SK-N-SH (cell line): ENCODE data around the gene HAAO. TPM values are rescaled to one million over a fixed set of nuclear protein-coding genes. Genes with fewer than 3 reads are reported as not detected.

ENCODE experiments used
- CTCF ChIA-PET: fragments of 300-600, 350-600 bp; formaldehyde crosslinking; extraction: SDS; loops from one replicate; lab custom pipeline; 2021; lab: Yijun Ruan, JAX
- POLR2A ChIA-PET: fragments of 350-600 bp; sonication (Branson Sonifier 250); formaldehyde crosslinking; extraction: SDS; loops from one replicate; lab custom pipeline; 2020; ENCODE audit warnings: antibody characterized with exemption, inconsistent platforms; lab: Yijun Ruan, JAX
- DNase-seq: peaks from one replicate; pipeline ENCODE4 v3.0.0; 2012
- H2AFZ ChIP-seq: fragments of 200-600 bp; sonication (generic); 2 replicates; pipeline ENCODE4 v1.8.1; 2016; ENCODE audit warnings: antibody characterized with exemption, mild to moderate bottlenecking, low read depth
- H3F3A ChIP-seq: fragments of 200-600 bp; sonication (generic); replicated peaks from 2 replicates; pipeline ENCODE3; 2016; ENCODE audit warnings: antibody characterized with exemption, mild to moderate bottlenecking; ENCODE audit not compliant: insufficient read depth
- H3K27ac ChIP-seq, 2 experiments: fragments of 200-500 bp in 1 of 2; fragments of 200-600 bp in 1 of 2; sonication (Bioruptor generic) in 1 of 2; sonication (generic), shearing (Covaris generic) in 1 of 2; 2 replicates each; pipeline versions ENCODE4 v1.5.1 to v1.6.1; 2014 to 2016; ENCODE audit warnings: low read depth in 2 of 2, inconsistent platforms in 1 of 2, low read length in 1 of 2, mild to moderate bottlenecking in 1 of 2, mixed read lengths in 1 of 2
- H3K27me3 ChIP-seq: fragments of 200-600 bp; sonication (generic), shearing (Covaris generic); 2 replicates; pipeline ENCODE4 v1.6.1; 2016; ENCODE audit warnings: mixed run types; ENCODE audit not compliant: insufficient read depth
- H3K36me3 ChIP-seq, 2 experiments: fragments of 200-500 bp in 1 of 2; fragments of 200-600 bp in 1 of 2; sonication (Bioruptor generic) in 1 of 2; sonication (generic) in 1 of 2; replicated peaks in 1 of 2; 2 replicates each; pipeline versions ENCODE3 to v1.5.1; 2014 to 2016; ENCODE audit warnings: low read length in 1 of 2, mild to moderate bottlenecking in 1 of 2; ENCODE audit not compliant: insufficient read depth in 2 of 2, control insufficient read depth in 1 of 2
- H3K4me1 ChIP-seq, 2 experiments: fragments of 200-500 bp in 1 of 2; fragments of 200-600 bp in 1 of 2; sonication (Bioruptor generic) in 1 of 2; sonication (generic), shearing (Covaris generic) in 1 of 2; 2 replicates each; pipeline versions ENCODE4 v1.5.1 to v1.6.1; 2014 to 2016; ENCODE audit warnings: low read depth in 1 of 2, low read length in 1 of 2, mixed run types in 1 of 2; ENCODE audit not compliant: insufficient read depth in 2 of 2, control insufficient read depth in 1 of 2
- H3K4me2 ChIP-seq: fragments of 200-600 bp; sonication (generic), shearing (Covaris generic); 2 replicates; pipeline ENCODE4 v1.6.1; 2017; ENCODE audit warnings: mixed run types
- H3K4me3 ChIP-seq, 2 experiments: fragments of 200-500 bp in 1 of 2; fragments of 200-600 bp in 1 of 2; sonication (Bioruptor generic) in 1 of 2; sonication (generic), shearing (Covaris generic) in 1 of 2; 2 replicates each; pipeline versions ENCODE4 v1.5.1 to v1.8.1; 2014 to 2016; ENCODE audit warnings: low read depth in 2 of 2, inconsistent platforms in 1 of 2, low read length in 1 of 2, mild to moderate bottlenecking in 1 of 2, mixed read lengths in 1 of 2, moderate library complexity in 1 of 2
- H3K79me2 ChIP-seq: fragments of 200-600 bp; sonication (generic); 2 replicates; pipeline ENCODE4 v1.8.1; 2017; ENCODE audit warnings: mild to moderate bottlenecking; ENCODE audit not compliant: insufficient read depth
- H3K9ac ChIP-seq: fragments of 200-600 bp; sonication (generic); 2 replicates; pipeline ENCODE4 v1.6.1; 2017; ENCODE audit warnings: mixed run types
- H3K9me2 ChIP-seq: fragments of 200-600 bp; sonication (generic); 2 replicates; pipeline ENCODE4 v1.6.1; 2017; ENCODE audit warnings: mixed run types
- H3K9me3 ChIP-seq: fragments of 200-600 bp; sonication (generic); 2 replicates; pipeline ENCODE4 v1.6.1; 2017; ENCODE audit warnings: mixed run types, mild to moderate bottlenecking, moderate library complexity
- H4K20me1 ChIP-seq: fragments of 200-600 bp; sonication (generic); 2 replicates; pipeline ENCODE4 v1.6.1; 2017; ENCODE audit warnings: mild to moderate bottlenecking, mixed run types; ENCODE audit not compliant: insufficient read depth
- FOXM1 ChIP-seq: IDR thresholded peaks from 2 replicates; pipeline ENCODE4 v1.4.0; 2012; ENCODE audit warnings: low read depth, mild to moderate bottlenecking
- GATA2 ChIP-seq: sonication (generic); formaldehyde crosslinking; IDR thresholded peaks from 2 replicates; pipeline ENCODE4 v1.5.0; 2020; ENCODE audit warnings: mild to moderate bottlenecking, missing genetic modification reagents
- JUND ChIP-seq: IDR thresholded peaks from 2 replicates; pipeline ENCODE4 v1.4.0; 2012
- MXI1 ChIP-seq: IDR thresholded peaks from 2 replicates; pipeline ENCODE4 v1.6.1; 2012; ENCODE audit warnings: mild to moderate bottlenecking, low read depth, low read length, improper control_type of control experiment
- NRF1 ChIP-seq: IDR thresholded peaks from 2 replicates; pipeline ENCODE4 v1.6.1; 2012; ENCODE audit warnings: low read depth, mild to moderate bottlenecking, low read length
- RCOR1 ChIP-seq: fragments of 150-350 bp; IDR thresholded peaks from 2 replicates; pipeline ENCODE4 v1.6.1; 2017; ENCODE audit warnings: antibody characterized with exemption, low read length
- TCF12 ChIP-seq: IDR thresholded peaks from 2 replicates; pipeline ENCODE4 v1.4.0; 2012
- TEAD4 ChIP-seq: IDR thresholded peaks from 2 replicates; pipeline ENCODE4 v1.4.0; 2012; ENCODE audit warnings: mild to moderate bottlenecking, borderline replicate concordance; ENCODE audit not compliant: insufficient read depth
- WGBS: methylation state at CpG from one replicate; pipeline ENCODE4 v1.1.6; 2017; ENCODE audit warnings: low lambda C conversion rate; 5-methylcytosine and 5-hydroxymethylcytosine counted together
- polyA plus RNA-seq, 3 experiments: library from polyadenylated mRNA; depleted of rRNA; stranded (reverse); fragments of >200 nt; gene quantifications; 2 replicates each; pipeline ENCODE4 v1.2.3, GENCODE V29; 2012
- TF ChIP-seq, protein P1 (sequence below): fragments of 200-600 bp; sonication (generic); IDR thresholded peaks from 2 replicates; pipeline ENCODE4 v1.6.1; 2017; ENCODE audit warnings: antibody characterized with exemption, mild to moderate bottlenecking, moderate library complexity
- TF ChIP-seq, protein P2 (sequence below): IDR thresholded peaks from 2 replicates; pipeline ENCODE4 v1.4.0; 2012; ENCODE audit warnings: low read depth
- TF ChIP-seq, protein P3 (sequence below): IDR thresholded peaks from 2 replicates; pipeline ENCODE4 v1.6.1; 2012; ENCODE audit warnings: mild to moderate bottlenecking, low read depth, low read length, moderate library complexity
- TF ChIP-seq, protein P4 (sequence below): fragments of 150-350 bp; IDR thresholded peaks from 2 replicates; pipeline ENCODE4 v1.6.1; 2016; ENCODE audit warnings: mild to moderate bottlenecking, low read depth, low read length
- TF ChIP-seq, protein P5 (sequence below): IDR thresholded peaks from 2 replicates; pipeline ENCODE4 v1.4.0; 2012; ENCODE audit warnings: low read depth, borderline replicate concordance

Gene HAAO
- polyA plus RNA-seq, 1 of the 3 experiments (the other 2 are of a cell fraction) = not detected

DNA sequence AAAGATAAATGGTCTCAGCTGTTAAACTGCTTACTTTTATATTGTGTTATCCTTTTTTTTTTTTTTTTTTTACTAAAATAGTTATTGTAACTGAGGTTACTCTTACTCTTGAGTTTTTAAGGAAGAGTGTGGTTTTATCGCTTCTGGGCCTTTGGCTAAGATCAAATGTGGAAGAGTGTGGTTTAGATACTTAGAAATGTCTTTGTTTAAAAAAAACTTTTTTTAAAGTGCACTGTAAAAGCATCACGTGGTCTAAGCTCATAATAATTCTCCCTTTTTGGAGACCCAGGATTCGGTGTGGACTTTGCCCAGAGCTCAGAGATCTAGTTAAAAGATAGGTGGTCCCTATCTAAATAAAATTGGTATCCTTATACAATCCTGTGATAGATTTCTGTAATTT, 16.6 kb downstream of the HAAO start:
- Histone ChIP-seq H4K20me1 (no peaks in the 10 kb centered on the region), H2AFZ (no peak overlapping the region), H3K36me3 (no peaks in the 10 kb centered on the region), H3K4me1 (peaks cover 0 to 12% of the 10 kb centered on the region in 2 experiments; a peak in 1 of 4 replicates), H3K9me3 (no peaks in the 10 kb centered on the region; the same call in 1 of the 2 replicates), H3K9ac (no peak overlapping the region), H3F3A (no peaks in the 10 kb centered on the region), H3K9me2 (no peaks in the 10 kb centered on the region), H3K27ac (no peak overlapping the region), H3K79me2 (no peaks in the 10 kb centered on the region), H3K4me2 (no peak overlapping the region), H3K27me3 (no peaks in the 10 kb centered on the region), H3K4me3 (no peak overlapping the region)
- TF ChIP-seq JUND = no peak
- no peak for TF ChIP-seq RCOR1
- TF ChIP-seq, protein P1, sequence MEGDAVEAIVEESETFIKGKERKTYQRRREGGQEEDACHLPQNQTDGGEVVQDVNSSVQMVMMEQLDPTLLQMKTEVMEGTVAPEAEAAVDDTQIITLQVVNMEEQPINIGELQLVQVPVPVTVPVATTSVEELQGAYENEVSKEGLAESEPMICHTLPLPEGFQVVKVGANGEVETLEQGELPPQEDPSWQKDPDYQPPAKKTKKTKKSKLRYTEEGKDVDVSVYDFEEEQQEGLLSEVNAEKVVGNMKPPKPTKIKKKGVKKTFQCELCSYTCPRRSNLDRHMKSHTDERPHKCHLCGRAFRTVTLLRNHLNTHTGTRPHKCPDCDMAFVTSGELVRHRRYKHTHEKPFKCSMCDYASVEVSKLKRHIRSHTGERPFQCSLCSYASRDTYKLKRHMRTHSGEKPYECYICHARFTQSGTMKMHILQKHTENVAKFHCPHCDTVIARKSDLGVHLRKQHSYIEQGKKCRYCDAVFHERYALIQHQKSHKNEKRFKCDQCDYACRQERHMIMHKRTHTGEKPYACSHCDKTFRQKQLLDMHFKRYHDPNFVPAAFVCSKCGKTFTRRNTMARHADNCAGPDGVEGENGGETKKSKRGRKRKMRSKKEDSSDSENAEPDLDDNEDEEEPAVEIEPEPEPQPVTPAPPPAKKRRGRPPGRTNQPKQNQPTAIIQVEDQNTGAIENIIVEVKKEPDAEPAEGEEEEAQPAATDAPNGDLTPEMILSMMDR = no peak
- TF ChIP-seq, protein P2, sequence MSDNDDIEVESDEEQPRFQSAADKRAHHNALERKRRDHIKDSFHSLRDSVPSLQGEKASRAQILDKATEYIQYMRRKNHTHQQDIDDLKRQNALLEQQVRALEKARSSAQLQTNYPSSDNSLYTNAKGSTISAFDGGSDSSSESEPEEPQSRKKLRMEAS = no peak
- TF ChIP-seq, protein P3, sequence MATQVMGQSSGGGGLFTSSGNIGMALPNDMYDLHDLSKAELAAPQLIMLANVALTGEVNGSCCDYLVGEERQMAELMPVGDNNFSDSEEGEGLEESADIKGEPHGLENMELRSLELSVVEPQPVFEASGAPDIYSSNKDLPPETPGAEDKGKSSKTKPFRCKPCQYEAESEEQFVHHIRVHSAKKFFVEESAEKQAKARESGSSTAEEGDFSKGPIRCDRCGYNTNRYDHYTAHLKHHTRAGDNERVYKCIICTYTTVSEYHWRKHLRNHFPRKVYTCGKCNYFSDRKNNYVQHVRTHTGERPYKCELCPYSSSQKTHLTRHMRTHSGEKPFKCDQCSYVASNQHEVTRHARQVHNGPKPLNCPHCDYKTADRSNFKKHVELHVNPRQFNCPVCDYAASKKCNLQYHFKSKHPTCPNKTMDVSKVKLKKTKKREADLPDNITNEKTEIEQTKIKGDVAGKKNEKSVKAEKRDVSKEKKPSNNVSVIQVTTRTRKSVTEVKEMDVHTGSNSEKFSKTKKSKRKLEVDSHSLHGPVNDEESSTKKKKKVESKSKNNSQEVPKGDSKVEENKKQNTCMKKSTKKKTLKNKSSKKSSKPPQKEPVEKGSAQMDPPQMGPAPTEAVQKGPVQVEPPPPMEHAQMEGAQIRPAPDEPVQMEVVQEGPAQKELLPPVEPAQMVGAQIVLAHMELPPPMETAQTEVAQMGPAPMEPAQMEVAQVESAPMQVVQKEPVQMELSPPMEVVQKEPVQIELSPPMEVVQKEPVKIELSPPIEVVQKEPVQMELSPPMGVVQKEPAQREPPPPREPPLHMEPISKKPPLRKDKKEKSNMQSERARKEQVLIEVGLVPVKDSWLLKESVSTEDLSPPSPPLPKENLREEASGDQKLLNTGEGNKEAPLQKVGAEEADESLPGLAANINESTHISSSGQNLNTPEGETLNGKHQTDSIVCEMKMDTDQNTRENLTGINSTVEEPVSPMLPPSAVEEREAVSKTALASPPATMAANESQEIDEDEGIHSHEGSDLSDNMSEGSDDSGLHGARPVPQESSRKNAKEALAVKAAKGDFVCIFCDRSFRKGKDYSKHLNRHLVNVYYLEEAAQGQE = no peak
- no peak for TF ChIP-seq FOXM1
- TF ChIP-seq, protein P4, sequence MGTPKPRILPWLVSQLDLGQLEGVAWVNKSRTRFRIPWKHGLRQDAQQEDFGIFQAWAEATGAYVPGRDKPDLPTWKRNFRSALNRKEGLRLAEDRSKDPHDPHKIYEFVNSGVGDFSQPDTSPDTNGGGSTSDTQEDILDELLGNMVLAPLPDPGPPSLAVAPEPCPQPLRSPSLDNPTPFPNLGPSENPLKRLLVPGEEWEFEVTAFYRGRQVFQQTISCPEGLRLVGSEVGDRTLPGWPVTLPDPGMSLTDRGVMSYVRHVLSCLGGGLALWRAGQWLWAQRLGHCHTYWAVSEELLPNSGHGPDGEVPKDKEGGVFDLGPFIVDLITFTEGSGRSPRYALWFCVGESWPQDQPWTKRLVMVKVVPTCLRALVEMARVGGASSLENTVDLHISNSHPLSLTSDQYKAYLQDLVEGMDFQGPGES = no peak
- no peak for TF ChIP-seq GATA2 (CRISPR knock-in tag)
- TF ChIP-seq TEAD4 = no peak
- no peak for TF ChIP-seq MXI1
- TF ChIP-seq, protein P5, sequence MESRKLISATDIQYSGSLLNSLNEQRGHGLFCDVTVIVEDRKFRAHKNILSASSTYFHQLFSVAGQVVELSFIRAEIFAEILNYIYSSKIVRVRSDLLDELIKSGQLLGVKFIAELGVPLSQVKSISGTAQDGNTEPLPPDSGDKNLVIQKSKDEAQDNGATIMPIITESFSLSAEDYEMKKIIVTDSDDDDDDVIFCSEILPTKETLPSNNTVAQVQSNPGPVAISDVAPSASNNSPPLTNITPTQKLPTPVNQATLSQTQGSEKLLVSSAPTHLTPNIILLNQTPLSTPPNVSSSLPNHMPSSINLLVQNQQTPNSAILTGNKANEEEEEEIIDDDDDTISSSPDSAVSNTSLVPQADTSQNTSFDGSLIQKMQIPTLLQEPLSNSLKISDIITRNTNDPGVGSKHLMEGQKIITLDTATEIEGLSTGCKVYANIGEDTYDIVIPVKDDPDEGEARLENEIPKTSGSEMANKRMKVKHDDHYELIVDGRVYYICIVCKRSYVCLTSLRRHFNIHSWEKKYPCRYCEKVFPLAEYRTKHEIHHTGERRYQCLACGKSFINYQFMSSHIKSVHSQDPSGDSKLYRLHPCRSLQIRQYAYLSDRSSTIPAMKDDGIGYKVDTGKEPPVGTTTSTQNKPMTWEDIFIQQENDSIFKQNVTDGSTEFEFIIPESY = no peak
- no peak for TF ChIP-seq NRF1
- no peak for TF ChIP-seq TCF12
- DNase-seq = no peak
- ChIA-PET CTCF (interaction anchor here (0.8 to 2.4 kb wide), 2 partner anchors 18 to 345 kb away, joined by 3 to 7 read pairs; no protein-coding TSS in a partner anchor), POLR2A (no interaction called here)
- WGBS = 76% methylated on average over 3 of the region's 3 CpGs
